ENCODE measurements around the gene CRYBG2. TPM values are rescaled to one million over a fixed set of nuclear protein-coding genes. Genes with fewer than 3 reads are reported as not detected.

Gene CRYBG2
- total RNA-seq, 1 experiment from 2014 or later = 6.4 TPM

GRCh38 chr1:26318338-26319064, 35.4 kb downstream of the CRYBG2 start:
- BruUV-seq (replicated peaks) = no TSS peak
- no peak overlapping the region for H3K4me3 Mint-ChIP-seq (ENCODE audit: low read depth, unreplicated experiment)
- CTCF ChIA-PET = no interaction called here
- no peak for TF ChIP-seq CTCF (IDR thresholded peaks at IDR 0.05; ENCODE audit: unreplicated experiment)
- H3K36me3 Mint-ChIP-seq (ENCODE audit: insufficient read depth, unreplicated experiment) = no peaks in the 10 kb centered on the region
- no peaks in the 10 kb centered on the region for H3K9me3 Mint-ChIP-seq (ENCODE audit: low read depth, unreplicated experiment)
- peaks cover 8% of the 10 kb centered on the region for H3K4me1 Mint-ChIP-seq (ENCODE audit: low read depth, unreplicated experiment)
- peaks cover 21% of the 10 kb centered on the region for H3K27me3 Mint-ChIP-seq (ENCODE audit: unreplicated experiment)
- intact Hi-C loops (cut with micrococcal nuclease; ENCODE audit: unreplicated experiment) = no loop called here
- no peak for DNase-seq
- H3K27ac Mint-ChIP-seq (ENCODE audit: unreplicated experiment) = no peak overlapping the region

- TF ChIP-seq CTCF (IDR thresholded peaks at IDR 0.05; ENCODE audit: unreplicated experiment) = no peak
Measured at GRCh38 chr1:26317612-26318337, 36.2 kb downstream of the CRYBG2 start, which contains the start of gene CD52. Gene CD52 (plus strand): TSS chr1:26317958. CDS start chr1:26318018, 60 bp downstream.

GRCh38 chr1:26317146-26317545, 36.8 kb downstream of the CRYBG2 start:
- H3K4me3 Mint-ChIP-seq (ENCODE audit: low read depth, unreplicated experiment) = no peak overlapping the region
- H3K27ac Mint-ChIP-seq (ENCODE audit: unreplicated experiment) = no peak overlapping the region
- no peaks in the 10 kb centered on the region for H3K9me3 Mint-ChIP-seq (ENCODE audit: low read depth, unreplicated experiment)
- DNase-seq = no peak
- H3K4me1 Mint-ChIP-seq (ENCODE audit: low read depth, unreplicated experiment) = peaks cover 8% of the 10 kb centered on the region
- CTCF ChIA-PET = interaction anchor here (0.6 kb wide), 1 partner anchor 282 kb away, joined by 3 read pairs; no protein-coding TSS in a partner anchor
- H3K27me3 Mint-ChIP-seq (ENCODE audit: unreplicated experiment) = peaks cover 28% of the 10 kb centered on the region
- H3K36me3 Mint-ChIP-seq (ENCODE audit: insufficient read depth, unreplicated experiment) = no peaks in the 10 kb centered on the region
- BruUV-seq (replicated peaks) = no TSS peak
- intact Hi-C loops (cut with micrococcal nuclease; ENCODE audit: unreplicated experiment) = no loop called here
- TF ChIP-seq CTCF (IDR thresholded peaks at IDR 0.05; ENCODE audit: unreplicated experiment) = no peak

More at GRCh38 chr1:26317612-26318337, 36.2 kb downstream of the CRYBG2 start, which contains the start of gene CD52:
- BruUV-seq (replicated peaks) = no TSS peak
- no peak within 1 kb of the TSS for H3K27ac Mint-ChIP-seq (ENCODE audit: unreplicated experiment)
- DNase-seq = no peak
- CTCF ChIA-PET = no interaction called here
- no peaks in the 10 kb centered on the region for H3K36me3 Mint-ChIP-seq (ENCODE audit: insufficient read depth, unreplicated experiment)
- H3K4me1 Mint-ChIP-seq (ENCODE audit: low read depth, unreplicated experiment) = peaks cover 8% of the 10 kb centered on the region
- peaks cover 28% of the 10 kb centered on the region for H3K27me3 Mint-ChIP-seq (ENCODE audit: unreplicated experiment)
- no peak within 1 kb of the TSS for H3K4me3 Mint-ChIP-seq (ENCODE audit: low read depth, unreplicated experiment)
- intact Hi-C loops (cut with micrococcal nuclease; ENCODE audit: unreplicated experiment) = no loop called here
- no peaks in the 10 kb centered on the region for H3K9me3 Mint-ChIP-seq (ENCODE audit: low read depth, unreplicated experiment)

GRCh38 chr1:26315874-26316850, 37.8 kb downstream of the CRYBG2 start:
- Mint-ChIP-seq H3K4me1 (ENCODE audit: low read depth, unreplicated experiment) (peaks cover 2% of the 10 kb centered on the region), H3K9me3 (ENCODE audit: low read depth, unreplicated experiment) (no peaks in the 10 kb centered on the region), H3K27ac (ENCODE audit: unreplicated experiment) (no peak overlapping the region), H3K27me3 (ENCODE audit: unreplicated experiment) (peaks cover 28% of the 10 kb centered on the region), H3K4me3 (ENCODE audit: low read depth, unreplicated experiment) (no peak overlapping the region), H3K36me3 (ENCODE audit: insufficient read depth, unreplicated experiment) (no peaks in the 10 kb centered on the region)
- BruUV-seq (replicated peaks) = no TSS peak
- TF ChIP-seq CTCF (IDR thresholded peaks at IDR 0.05; ENCODE audit: unreplicated experiment) = no peak
- DNase-seq = no peak
- CTCF ChIA-PET = interaction anchor here (0.6 kb wide), 2 partner anchors 36 to 281 kb away, joined by 3 to 4 read pairs; partner anchors contain the start of gene SH3BGRL3
- intact Hi-C loops (cut with micrococcal nuclease; ENCODE audit: unreplicated experiment) = no loop called here

Measured in Calu3 (cell line).